ENCODE measurements around the gene CRYBA4.

CRYBA4 gene

GRCh38 chr22:26662160-26662559 is 40.4 kb downstream of the CRYBA4 start:
- DNase-seq, result no peak

DNA sequence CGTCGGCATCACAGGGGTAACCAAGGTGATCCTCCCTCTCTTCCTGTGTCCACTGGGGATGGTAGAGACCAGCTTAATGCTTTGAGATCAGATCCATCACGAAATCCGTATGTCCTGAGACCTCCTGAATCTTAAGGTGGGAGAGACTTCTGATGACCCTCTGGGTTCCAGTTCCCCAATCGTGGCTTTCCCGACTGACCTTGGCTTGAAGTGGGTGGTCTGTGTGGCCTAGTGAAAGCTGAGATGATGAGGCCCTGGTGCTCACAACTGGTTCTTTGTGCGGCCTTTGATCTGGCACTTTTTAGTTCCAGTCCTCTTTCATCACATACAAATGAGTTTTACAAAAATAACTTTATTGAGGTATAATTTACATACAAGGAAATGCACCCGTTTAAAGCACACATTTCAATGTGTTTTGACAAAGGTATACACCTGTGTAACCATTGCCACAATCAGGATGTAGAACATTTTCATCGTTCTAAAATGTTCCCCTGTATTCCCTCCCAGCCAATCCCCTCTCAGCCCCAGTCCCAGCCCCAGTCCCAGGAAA is 41.7 kb downstream of the CRYBA4 start:
- DNase-seq, result no peak

- peak; percentile 56 for DNase-seq
Observed at GRCh38 chr22:26665813-26666231, 44.1 kb downstream of the CRYBA4 start.

DNA sequence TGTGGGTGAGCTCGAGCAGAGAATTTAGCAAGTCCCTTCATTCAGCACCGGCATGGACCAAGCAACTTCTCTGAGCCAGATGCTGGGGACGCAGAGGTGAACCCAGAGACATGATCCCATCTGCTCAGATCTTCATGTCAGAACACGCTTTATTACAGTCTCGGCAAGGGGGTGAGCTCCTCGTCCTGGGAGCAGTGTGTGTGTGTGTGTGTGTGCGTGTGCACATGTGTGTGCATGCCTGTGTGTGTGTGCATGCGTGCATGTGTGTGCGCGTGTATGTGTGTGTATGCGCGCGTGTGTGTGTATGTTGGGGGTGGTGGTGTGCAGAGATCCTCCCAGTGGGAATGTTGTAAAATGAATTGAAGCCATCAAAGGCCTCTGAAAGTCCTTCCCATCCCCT is 45.4 kb downstream of the CRYBA4 start:
- DNase-seq, result no peak

DNA sequence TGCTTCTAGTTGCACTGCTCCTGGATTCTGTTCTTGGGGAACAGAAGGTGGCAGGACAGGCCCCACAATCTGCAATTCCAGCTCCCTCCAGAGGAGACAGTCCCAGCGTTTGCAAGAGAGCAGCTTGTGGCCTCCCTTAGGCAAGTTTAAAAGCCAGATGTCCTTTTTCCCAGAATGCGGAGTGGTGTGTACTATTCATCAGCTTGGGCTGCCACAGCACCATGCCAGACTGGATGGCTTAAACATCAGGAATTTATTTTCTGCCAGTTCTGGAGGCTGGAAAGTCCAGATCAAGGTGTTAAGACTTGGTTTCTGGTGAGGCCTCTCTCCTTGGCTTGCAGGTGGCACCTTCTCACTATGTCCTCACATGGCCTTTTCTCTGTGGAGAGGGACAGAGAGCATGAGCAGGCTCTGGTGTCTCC is 47.3 kb downstream of the CRYBA4 start:
- DNase-seq, result peak; percentile 67

GRCh38 chr22:26670459-26670858 is 48.7 kb downstream of the CRYBA4 start:
- no peak for DNase-seq

DNA sequence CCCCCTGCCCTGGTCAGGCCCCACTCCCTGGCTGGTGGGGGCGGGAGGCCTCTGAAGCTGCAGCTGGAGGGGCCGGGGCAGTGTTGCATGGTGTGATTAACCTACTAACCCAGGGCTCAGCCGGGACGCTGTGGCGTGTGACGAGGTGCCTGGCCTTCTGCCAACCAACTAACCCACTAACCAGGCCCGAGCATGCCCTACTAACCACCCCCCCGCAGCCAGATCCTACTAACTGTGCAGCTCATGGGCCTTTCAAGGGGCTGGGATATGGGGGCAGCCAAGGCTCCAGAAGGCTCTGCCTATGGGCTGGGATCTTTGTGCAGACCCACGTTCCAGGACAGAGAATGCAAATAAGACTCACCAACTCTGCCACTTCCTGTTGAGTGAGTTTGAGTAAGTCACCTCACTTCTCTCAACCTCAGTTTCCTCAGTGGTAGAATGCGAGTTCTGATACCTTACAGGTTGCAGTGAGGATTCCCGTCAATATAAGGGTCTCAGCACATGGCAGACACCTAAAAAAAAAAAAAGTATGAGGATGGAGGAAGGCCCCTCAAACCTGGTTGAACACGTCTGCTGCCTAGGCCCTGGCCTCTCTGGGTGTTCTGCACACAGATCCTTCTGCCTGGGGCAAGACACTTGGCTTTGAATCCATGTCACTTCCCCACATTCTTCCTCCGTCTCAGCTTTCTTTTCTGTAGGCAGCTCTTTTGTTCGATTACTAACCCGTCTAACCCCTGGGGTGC is 49.7 kb downstream of the CRYBA4 start:
- no peak for DNase-seq

- DNase-seq, result no peak
Observed at GRCh38 chr22:26672060-26672471, 50.3 kb downstream of the CRYBA4 start.

- DNase-seq, result peak; percentile 96
Observed at GRCh38 chr22:26672590-26673468, 51.1 kb downstream of the CRYBA4 start.

- DNase-seq, result peak; percentile 23
Observed at GRCh38 chr22:26673486-26673885, 51.7 kb downstream of the CRYBA4 start.

DNA sequence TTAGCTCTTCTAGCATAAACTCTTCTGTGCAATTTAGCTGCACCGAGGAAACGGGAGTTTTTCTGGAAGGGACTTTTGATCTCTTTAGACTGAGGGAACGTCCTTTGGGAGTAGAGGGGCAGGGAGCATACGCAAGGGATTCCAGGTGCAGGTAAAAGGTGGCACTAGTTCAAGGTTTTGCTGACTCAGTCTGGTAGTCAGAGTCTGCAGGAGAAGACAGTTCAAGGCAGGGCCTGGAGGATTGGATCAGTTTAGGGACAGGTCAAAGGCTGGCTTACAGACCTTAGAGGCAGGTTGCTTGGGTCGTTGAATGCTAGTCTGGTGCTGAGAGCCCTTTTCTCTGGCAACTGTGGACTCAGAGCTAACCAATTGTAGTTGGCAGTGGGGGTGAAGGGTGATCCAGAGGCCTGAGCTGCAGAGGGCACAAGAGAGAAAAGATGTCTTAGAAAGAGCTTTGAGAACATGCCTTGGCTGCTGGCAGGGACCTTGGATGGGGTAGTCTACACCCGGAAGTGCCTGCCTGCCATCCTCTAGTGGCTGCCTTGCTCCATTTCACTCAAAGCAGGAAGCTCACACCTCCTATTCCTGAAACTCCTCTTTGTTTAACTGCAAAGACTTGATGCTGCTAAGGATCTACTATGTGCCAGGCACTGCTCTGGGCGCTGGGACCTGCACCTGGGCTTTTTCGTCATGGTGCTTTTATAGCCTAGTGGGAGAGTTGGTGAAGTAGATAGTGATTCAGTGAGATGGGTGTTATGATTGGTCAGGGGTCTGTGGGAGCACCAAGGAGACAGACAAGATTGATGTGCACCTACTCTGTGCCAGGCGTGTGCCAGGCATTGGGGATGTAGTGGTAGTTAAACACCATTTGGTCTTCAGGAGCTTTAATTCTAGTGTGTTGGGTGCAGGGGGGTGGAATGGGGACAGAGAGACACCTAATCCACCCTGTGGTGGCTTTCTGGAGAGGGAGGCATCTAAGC is 52.7 kb downstream of the CRYBA4 start:
- DNase-seq, result no peak

- DNase-seq, result no peak
Observed at GRCh38 chr22:26675687-26676268, 54.0 kb downstream of the CRYBA4 start.

- no peak for DNase-seq
Observed at GRCh38 chr22:26677217-26677616, 55.5 kb downstream of the CRYBA4 start.

DNA sequence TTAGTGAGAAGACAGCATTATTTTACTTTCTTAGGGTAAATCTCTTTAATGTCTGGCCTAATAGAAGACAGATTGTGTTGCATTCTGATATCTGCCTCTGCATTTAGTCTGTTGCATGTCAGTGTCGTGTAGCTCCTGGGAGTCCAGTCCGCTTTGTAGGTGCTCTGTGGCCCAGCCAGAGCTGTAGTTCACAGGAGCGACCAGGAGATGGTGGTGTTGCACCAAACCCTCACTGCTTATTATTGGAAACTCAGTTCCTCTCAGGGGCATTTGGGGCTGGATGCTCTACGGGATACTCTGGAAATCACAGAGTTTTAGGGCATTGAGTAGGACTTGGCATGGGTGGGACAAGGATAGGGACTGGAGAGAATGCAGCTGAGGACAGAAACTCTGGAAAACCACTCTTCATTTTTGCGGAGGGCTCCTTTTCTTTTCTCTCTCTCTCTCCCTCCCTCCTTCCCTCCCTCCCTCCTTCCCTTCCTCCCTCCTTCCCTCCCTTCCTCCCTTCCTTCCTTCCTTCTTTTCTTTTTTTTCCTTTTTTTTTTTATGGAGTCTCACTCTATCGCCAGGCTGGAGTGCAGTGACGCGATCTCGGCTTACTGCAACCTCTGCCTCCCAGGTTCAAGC is 57.4 kb downstream of the CRYBA4 start:
- DNase-seq, result peak; percentile 78
